Transverse colon (tissue), 4 donors: ENCODE results near the gene RIT2. TPM values are rescaled to one million over a fixed set of nuclear protein-coding genes. Genes with fewer than 3 reads are reported as not detected.

Experiments used
- DNase-seq: peaks from one replicate; pipeline ENCODE4 v3.0.0-alpha.2; 2019
- H3K27ac ChIP-seq, 4 donors: fragments of 200-600 bp; sonication (generic); 2 replicates each; pipeline ENCODE4 v1.5.1; 2016 to 2018; ENCODE audit warnings: inconsistent platforms in 4 of 4
- H3K27me3 ChIP-seq: fragments of 200-600 bp; sonication (generic); 2 replicates; pipeline ENCODE4 v1.5.1; 2017; ENCODE audit warnings: inconsistent platforms
- H3K36me3 ChIP-seq, 4 donors: fragments of 200-600 bp; sonication (generic); 2 replicates each; pipeline ENCODE4 v1.5.1; 2017 to 2019; ENCODE audit warnings: inconsistent platforms in 4 of 4
- H3K4me1 ChIP-seq, 4 donors: fragments of 200-600 bp; sonication (generic); 2 replicates each; pipeline ENCODE4 v1.5.1; 2017 to 2020; ENCODE audit warnings: inconsistent platforms in 4 of 4
- H3K4me3 ChIP-seq, 4 donors: fragments of 200-600 bp; sonication (generic); 1 replicate in 1 of 4; 2 replicates in 3 of 4; pipeline versions ENCODE4 v1.5.1 to v1.6.1; 2017 to 2019; ENCODE audit warnings: inconsistent platforms in 4 of 4
- H3K9me3 ChIP-seq, 2 donors: fragments of 200-600 bp; sonication (generic); 2 replicates each; pipeline ENCODE4 v1.5.1; 2017 to 2019; ENCODE audit warnings: inconsistent platforms in 2 of 2
- EP300 ChIP-seq: sonication (generic); formaldehyde crosslinking; IDR thresholded peaks from one replicate; pipeline ENCODE4 v1.6.1; 2017; ENCODE audit warnings: antibody characterized with exemption, low read depth
- POLR2A ChIP-seq: fragments of 450-650 bp; IDR thresholded peaks from one replicate; pipeline ENCODE4 v1.6.1; 2016; ENCODE audit warnings: antibody characterized with exemption, mild to moderate bottlenecking, moderate library complexity
- POLR2AphosphoS5 ChIP-seq, 3 donors: sonication (generic); formaldehyde crosslinking; IDR thresholded peaks; one replicate each; pipeline ENCODE4 v1.6.1; 2016; ENCODE audit warnings: antibody characterized with exemption in 3 of 3
- WGBS, 2 donors: methylation state at CpG; one replicate each; pipeline ENCODE4 v1.1.5; 2018; ENCODE audit warnings: low coverage in 1 of 2; 5-methylcytosine and 5-hydroxymethylcytosine counted together
- in situ Hi-C, 4 donors: fragments of 200-750 bp; cut with MboI; loops; one replicate each; pipeline versions ENCODE4 v1.15.0 to v1.15.1; 2017; ENCODE audit warnings: low sequenced_read_pairs in 3 of 4, low pct_ligation_motif_present in 1 of 4, low pct_unique_long_range_greater_than_20kb in 1 of 4
- intact Hi-C: fragments of 100-400 bp; cut with DNase I; formaldehyde crosslinking; loops from one replicate; pipeline ENCODE4 v1.15.1; 2023; ENCODE audit warnings: low total_unique reads
- total RNA-seq, 4 donors: library from RNA; depleted of rRNA; stranded (reverse); fragments of >200 nt; gene quantifications; one replicate each; pipeline ENCODE4 v1.1.0, GENCODE V29; 2016
- TF ChIP-seq, protein P1 (sequence below), 5 experiments: fragments of 200-600 bp in 3 of 5; fragments of 450-650 bp in 2 of 5; sonication (generic) in 3 of 5; IDR thresholded peaks; 1 replicate in 2 of 5; 2 replicates in 3 of 5; pipeline ENCODE4 v1.5.1; 2016 to 2017; ENCODE audit warnings: antibody characterized with exemption in 5 of 5, inconsistent platforms in 3 of 5, mild to moderate bottlenecking in 2 of 5, moderate library complexity in 1 of 5

The RIT2 gene
- total RNA-seq, 4 donors from 2014 or later = not detected

DNA sequence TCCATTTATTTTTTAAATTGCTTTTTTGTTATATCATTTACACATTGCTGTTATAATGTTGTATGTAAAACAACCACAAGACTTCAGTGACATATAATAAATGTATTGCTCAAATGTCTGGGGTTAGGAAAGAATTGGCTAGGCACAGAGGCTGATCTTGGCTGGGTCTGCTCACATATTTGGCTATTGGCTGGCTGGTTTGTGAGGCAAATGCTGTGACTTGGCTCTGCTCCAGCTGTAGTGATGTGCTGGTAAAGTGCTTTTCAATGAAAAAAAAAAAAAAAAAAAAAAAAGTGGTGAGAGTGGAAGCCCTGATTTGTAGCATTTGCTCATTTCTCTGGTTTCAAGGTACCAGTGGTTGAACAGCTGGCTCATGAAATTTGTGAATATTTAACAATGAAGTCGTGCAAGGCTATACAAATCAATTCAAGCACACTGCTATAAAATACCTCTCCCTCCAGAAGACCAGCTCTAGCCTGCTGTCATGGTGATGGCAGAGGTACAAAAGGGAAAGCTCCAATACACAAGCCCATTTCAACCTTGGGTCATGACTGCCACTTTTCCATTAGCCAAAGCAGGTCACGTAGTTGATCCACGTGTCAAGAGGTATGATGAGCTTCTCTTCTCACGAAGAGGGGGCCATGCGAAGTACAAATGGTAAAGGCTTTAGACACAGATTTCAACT is 43.7 kb upstream of the RIT2 start:
- no peak for DNase-seq
- no peaks in the 10 kb centered on the region for H3K27me3 ChIP-seq
- H3K36me3 ChIP-seq = no peaks in the 10 kb centered on the region
- TF ChIP-seq, protein P1, sequence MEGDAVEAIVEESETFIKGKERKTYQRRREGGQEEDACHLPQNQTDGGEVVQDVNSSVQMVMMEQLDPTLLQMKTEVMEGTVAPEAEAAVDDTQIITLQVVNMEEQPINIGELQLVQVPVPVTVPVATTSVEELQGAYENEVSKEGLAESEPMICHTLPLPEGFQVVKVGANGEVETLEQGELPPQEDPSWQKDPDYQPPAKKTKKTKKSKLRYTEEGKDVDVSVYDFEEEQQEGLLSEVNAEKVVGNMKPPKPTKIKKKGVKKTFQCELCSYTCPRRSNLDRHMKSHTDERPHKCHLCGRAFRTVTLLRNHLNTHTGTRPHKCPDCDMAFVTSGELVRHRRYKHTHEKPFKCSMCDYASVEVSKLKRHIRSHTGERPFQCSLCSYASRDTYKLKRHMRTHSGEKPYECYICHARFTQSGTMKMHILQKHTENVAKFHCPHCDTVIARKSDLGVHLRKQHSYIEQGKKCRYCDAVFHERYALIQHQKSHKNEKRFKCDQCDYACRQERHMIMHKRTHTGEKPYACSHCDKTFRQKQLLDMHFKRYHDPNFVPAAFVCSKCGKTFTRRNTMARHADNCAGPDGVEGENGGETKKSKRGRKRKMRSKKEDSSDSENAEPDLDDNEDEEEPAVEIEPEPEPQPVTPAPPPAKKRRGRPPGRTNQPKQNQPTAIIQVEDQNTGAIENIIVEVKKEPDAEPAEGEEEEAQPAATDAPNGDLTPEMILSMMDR (IDR thresholded peaks at IDR 0.05) = no peak
- TF ChIP-seq EP300 (no peak), POLR2AphosphoS5 (IDR thresholded peaks at IDR 0.05) (no peak), POLR2A (no peak)
- intact Hi-C loops (no loop called here), in situ Hi-C loops (no loop called here)
- H3K4me1 ChIP-seq = no peaks in the 10 kb centered on the region
- H3K4me3 ChIP-seq = no peak overlapping the region
- H3K27ac ChIP-seq = no peak overlapping the region
- H3K9me3 ChIP-seq = peaks cover 0 to under 1% of the 10 kb centered on the region in 2 donors
- 66 to 78% methylated on average over 5 of the region's 5 CpGs for WGBS, 2 donors

- in situ Hi-C loops (no loop called here), intact Hi-C loops (no loop called here)
- H3K27me3 ChIP-seq = no peaks in the 10 kb centered on the region
- H3K27ac ChIP-seq = no peak overlapping the region
- H3K36me3 ChIP-seq = no peaks in the 10 kb centered on the region
- H3K9me3 ChIP-seq = no peaks in the 10 kb centered on the region
- no peak for DNase-seq
- H3K4me1 ChIP-seq = no peaks in the 10 kb centered on the region
- WGBS, 2 donors = 53% methylated on average over 2 of the region's 2 CpGs
- TF ChIP-seq POLR2A = no peak
- no peak overlapping the region for H3K4me3 ChIP-seq
These were observed 42.9 kb upstream of the RIT2 start for GRCh38 chr18:43158381-43158780.

GRCh38 chr18:43155842-43156241 is 40.4 kb upstream of the RIT2 start:
- no peak for DNase-seq
- WGBS, 2 donors = 80 to 84% methylated on average over 1 to 3 of the region's 3 CpGs
- H3K4me3 ChIP-seq = no peak overlapping the region
- H3K9me3 ChIP-seq = no peaks in the 10 kb centered on the region
- in situ Hi-C loops (no loop called here), intact Hi-C loops (no loop called here)
- no peaks in the 10 kb centered on the region for H3K36me3 ChIP-seq
- H3K27me3 ChIP-seq = no peaks in the 10 kb centered on the region
- H3K27ac ChIP-seq = no peak overlapping the region
- TF ChIP-seq POLR2AphosphoS5 (IDR thresholded peaks at IDR 0.05) (no peak), POLR2A (no peak)
- TF ChIP-seq, protein P1 (IDR thresholded peaks at IDR 0.05) = no peak
- no peaks in the 10 kb centered on the region for H3K4me1 ChIP-seq

DNA sequence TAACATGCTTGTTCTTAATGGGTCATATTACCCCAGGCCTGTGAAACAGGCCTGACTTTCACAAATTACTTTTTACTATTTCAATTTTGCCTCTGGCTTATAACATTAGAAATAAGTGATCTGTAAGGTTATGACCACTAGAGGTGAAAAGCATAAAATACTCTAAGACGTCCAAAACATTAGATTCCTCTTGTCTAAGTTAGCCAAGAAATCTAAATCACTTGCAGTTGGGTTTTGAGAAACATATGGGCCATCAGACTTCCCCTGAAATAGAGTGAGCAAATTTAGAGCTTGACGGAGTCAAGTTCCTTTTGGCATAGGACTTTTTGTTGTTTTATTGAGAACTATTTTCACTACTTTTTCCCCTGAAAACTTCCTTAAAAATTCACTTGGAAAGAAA is 32.7 kb upstream of the RIT2 start:
- no peak for DNase-seq
- no peaks in the 10 kb centered on the region for H3K4me1 ChIP-seq
- intact Hi-C loops (no loop called here), in situ Hi-C loops (no loop called here)
- 71 to 75% methylated on average over 2 of the region's 2 CpGs for WGBS, 2 donors
- no peak overlapping the region for H3K27ac ChIP-seq
- H3K4me3 ChIP-seq = no peak overlapping the region
- no peaks in the 10 kb centered on the region for H3K36me3 ChIP-seq
- no peak for TF ChIP-seq POLR2AphosphoS5 (IDR thresholded peaks at IDR 0.05)
- TF ChIP-seq POLR2A = no peak
- H3K27me3 ChIP-seq = no peaks in the 10 kb centered on the region
- H3K9me3 ChIP-seq = no peaks in the 10 kb centered on the region

- intact Hi-C loops (no loop called here), in situ Hi-C loops (no loop called here)
- Histone ChIP-seq H3K4me1 (no peaks in the 10 kb centered on the region), H3K27ac (no peak overlapping the region), H3K36me3 (no peaks in the 10 kb centered on the region), H3K27me3 (no peaks in the 10 kb centered on the region), H3K9me3 (no peaks in the 10 kb centered on the region), H3K4me3 (no peak overlapping the region)
- DNase-seq = no peak
- no peak for TF ChIP-seq POLR2AphosphoS5 (IDR thresholded peaks at IDR 0.05)
- TF ChIP-seq EP300 = no peak
- no peak for TF ChIP-seq POLR2A
- TF ChIP-seq, protein P1 (IDR thresholded peaks at IDR 0.05) = no peak
- 4 to 18% methylated on average over 2 of the region's 2 CpGs for WGBS, 2 donors
These were observed 25.7 kb upstream of the RIT2 start for GRCh38 chr18:43141208-43141607.
